Nephron (organoid): ENCODE data around the gene LPAR5.

Experiments
- H3K27ac Mint-ChIP-seq, 3 experiments: 2 replicates each; pipeline ENCODE4 v1.8.0; 2020; ENCODE audit warnings: mixed read lengths in 3 of 3, mild to moderate bottlenecking in 2 of 3, moderate library complexity in 1 of 3
- H3K27me3 Mint-ChIP-seq: 2 replicates; pipeline ENCODE4 v1.8.0; 2021; ENCODE audit warnings: low read depth, mild to moderate bottlenecking, moderate library complexity, mixed read lengths
- H3K36me3 Mint-ChIP-seq: 2 replicates; pipeline ENCODE4 v1.8.0; 2020; ENCODE audit warnings: low read depth, mixed read lengths
- H3K4me1 Mint-ChIP-seq: 2 replicates; pipeline ENCODE4 v1.8.0; 2020; ENCODE audit warnings: mixed read lengths
- H3K4me3 Mint-ChIP-seq, 3 experiments: 2 replicates each; pipeline ENCODE4 v1.8.0; 2020; ENCODE audit warnings: mild to moderate bottlenecking in 3 of 3, mixed read lengths in 3 of 3, moderate library complexity in 2 of 3
- H3K9me3 Mint-ChIP-seq: 2 replicates; pipeline ENCODE4 v1.8.0; 2020; ENCODE audit warnings: mixed read lengths
- CTCF ChIP-seq, 3 experiments: fragments of 200-600 bp; sonication (generic); IDR thresholded peaks; one replicate each; pipeline ENCODE4 v1.5.0; 2021; ENCODE audit warnings: antibody characterized with exemption in 3 of 3; ENCODE audit not compliant: unreplicated experiment in 3 of 3

LPAR5 gene

GRCh38 chr12:6570264-6570887 is 65.4 kb downstream of the LPAR5 start:
- Mint-ChIP-seq H3K9me3 (no peaks in the 10 kb centered on the region), H3K27ac (peak overlapping the region; percentile 57 to 60 (median 60)), H3K4me3 (peak overlapping the region; percentile 81 to 100 (median 100)), H3K4me1 (peaks cover 37% of the 10 kb centered on the region), H3K27me3 (peaks cover 4% of the 10 kb centered on the region), H3K36me3 (peaks cover 74% of the 10 kb centered on the region)
- TF ChIP-seq CTCF (IDR thresholded peaks at IDR 0.05; ENCODE audit: unreplicated experiment in 3 of 3), result peak; percentile 32 to 42 (median 39)

- no peak for TF ChIP-seq CTCF (IDR thresholded peaks at IDR 0.05; ENCODE audit: unreplicated experiment in 3 of 3)
- Mint-ChIP-seq H3K4me1 (peaks cover 34% of the 10 kb centered on the region), H3K9me3 (no peaks in the 10 kb centered on the region), H3K27me3 (peaks cover 4% of the 10 kb centered on the region), H3K36me3 (peaks cover 72% of the 10 kb centered on the region), H3K27ac (peak overlapping the region; percentile 57 to 60 (median 60)), H3K4me3 (peak overlapping the region; percentile 81 to 100 (median 100))
Measured at GRCh38 chr12:6569786-6570185, 66.0 kb downstream of the LPAR5 start.

- peak overlapping the region; percentile 81 to 100 (median 100) for H3K4me3 Mint-ChIP-seq
- H3K27me3 Mint-ChIP-seq, result peaks cover 4% of the 10 kb centered on the region
- H3K4me1 Mint-ChIP-seq, result peaks cover 29% of the 10 kb centered on the region
- no peak for TF ChIP-seq CTCF (IDR thresholded peaks at IDR 0.05; ENCODE audit: unreplicated experiment in 3 of 3)
- H3K36me3 Mint-ChIP-seq, result peaks cover 70% of the 10 kb centered on the region
- H3K27ac Mint-ChIP-seq, result peak overlapping the region in 2 of 3 experiments; percentile 57 to 60
- H3K9me3 Mint-ChIP-seq, result no peaks in the 10 kb centered on the region
Measured at GRCh38 chr12:6569312-6569711, 66.4 kb downstream of the LPAR5 start.
